ENCODE data around the gene PPP1CB.
"Not testable (repeated sequence)": the region's sequence is repeated elsewhere in the genome, so short reads cannot be mapped to it uniquely, and the experiment has no call there.

Gene PPP1CB

DNA sequence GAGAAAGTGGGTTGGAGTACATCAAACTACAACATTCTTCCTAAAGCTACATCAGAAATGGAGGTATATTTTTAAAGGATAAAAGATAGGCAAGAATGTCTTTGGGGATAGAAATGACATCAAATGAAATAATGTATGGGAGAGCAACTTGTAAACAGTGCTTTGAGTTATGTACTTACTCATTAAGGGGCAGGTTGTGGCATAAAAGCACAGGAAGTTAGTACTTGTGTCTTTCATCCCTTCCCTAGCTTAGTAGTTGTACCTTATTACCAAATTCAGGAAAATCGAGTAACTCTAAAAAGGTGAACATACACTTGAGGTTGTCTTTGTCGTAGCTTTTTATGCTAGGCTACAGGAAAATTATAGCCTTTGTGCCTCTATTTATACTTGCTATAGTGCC lies 28.9 kb downstream of the PPP1CB start:
- no peak for DNase-seq

GRCh38 chr2:28782423-28782822 lies 30.8 kb downstream of the PPP1CB start:
- no peak for DNase-seq

GRCh38 chr2:28784570-28784969 lies 32.9 kb downstream of the PPP1CB start:
- DNase-seq: not testable (repeated sequence)

- DNase-seq: no peak
Observed at GRCh38 chr2:28796620-28797019, 45.0 kb downstream of the PPP1CB start.

DNA sequence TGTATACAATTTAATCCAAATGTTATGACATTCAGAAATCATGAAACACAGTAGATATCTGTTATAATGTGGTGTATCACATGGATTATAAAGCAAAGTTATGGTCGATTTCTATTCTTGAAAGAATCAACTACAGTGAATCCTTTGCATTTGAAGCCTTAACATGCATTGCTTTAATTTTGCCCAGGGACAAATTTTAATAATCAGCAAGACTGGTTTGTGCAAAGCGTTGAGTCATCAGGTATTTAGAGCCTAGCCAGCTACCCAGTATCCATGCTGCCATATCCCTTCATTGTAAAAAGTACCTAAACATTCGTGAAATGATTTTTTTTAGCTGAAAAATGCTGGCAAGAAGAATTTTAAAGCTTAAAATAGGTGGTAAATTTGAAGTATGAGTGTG lies 50.1 kb downstream of the PPP1CB start:
- DNase-seq: no peak

- no peak for DNase-seq
Observed at GRCh38 chr2:28802975-28803429, 51.4 kb downstream of the PPP1CB start.

DNA sequence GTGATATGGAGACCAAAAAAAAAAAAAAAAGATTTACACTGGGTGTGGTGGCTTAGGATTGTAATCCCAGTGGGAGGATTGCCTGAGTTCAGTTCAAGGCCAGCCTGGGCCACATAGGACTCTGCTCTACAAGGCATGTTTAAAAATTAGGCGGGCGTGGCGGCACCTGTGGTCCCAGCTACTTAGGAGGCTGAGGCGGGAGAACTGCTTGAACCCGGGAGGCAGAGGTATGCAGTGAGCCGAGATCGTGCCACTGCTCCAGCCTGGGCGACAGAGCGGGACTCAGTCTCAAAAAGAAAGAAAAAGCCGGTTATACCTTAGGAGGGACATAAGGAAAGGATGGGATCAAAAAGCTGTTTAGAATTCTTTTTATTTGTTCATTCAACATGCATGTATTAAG lies 58.3 kb downstream of the PPP1CB start:
- DNase-seq: peak; percentile 37

GRCh38 chr2:28810384-28811285 lies 59.0 kb downstream of the PPP1CB start, which contains the start of gene SPDYA:
Gene SPDYA, plus strand, starts transcription at chr2:28810834. Its CDS starts 5,181 bp downstream, at chr2:28816015.
- peak; percentile 87 for DNase-seq

DNA sequence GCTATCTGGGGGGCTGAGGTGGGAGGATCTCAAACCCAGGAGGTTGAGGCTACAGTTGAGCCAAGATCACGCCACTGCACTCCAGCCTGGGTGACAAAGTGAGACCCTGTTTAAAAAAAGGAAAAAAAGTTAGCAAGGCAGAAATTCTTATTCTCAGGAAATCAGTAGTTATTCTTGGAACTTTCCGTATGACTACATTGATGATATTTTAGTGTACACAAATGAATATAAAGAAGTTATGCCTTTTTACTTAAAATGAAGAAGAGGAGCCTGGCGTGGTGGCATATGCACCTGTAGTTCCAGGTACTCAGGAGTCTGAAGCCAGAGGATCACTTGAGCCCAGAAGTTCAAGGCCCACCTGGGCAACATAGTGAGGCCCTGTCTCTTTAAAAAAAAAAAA lies 66.4 kb downstream of the PPP1CB start:
- DNase-seq: no peak

GRCh38 chr2:28821295-28821958 lies 69.8 kb downstream of the PPP1CB start:
- DNase-seq: peak; percentile 79

DNA sequence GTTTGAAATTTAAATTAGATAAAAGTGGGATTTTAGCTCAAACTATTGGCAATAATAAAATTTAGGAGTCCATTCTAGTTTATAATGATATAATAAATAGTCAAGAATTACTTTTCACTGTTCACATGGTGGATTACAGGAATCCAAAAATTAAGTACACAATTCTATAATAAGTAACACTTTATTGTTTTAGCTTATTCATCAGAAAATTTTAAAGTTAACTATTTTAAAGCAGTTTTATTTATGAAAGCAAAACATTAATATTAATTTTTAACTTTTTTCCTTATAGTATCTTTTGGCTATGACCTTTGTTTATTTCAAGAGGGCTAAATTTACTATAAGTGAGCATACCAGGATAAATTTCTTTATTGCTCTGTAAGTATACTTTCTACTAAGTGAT lies 70.4 kb downstream of the PPP1CB start:
- DNase-seq: no peak

GRCh38 chr2:28824207-28824606 lies 72.6 kb downstream of the PPP1CB start:
- DNase-seq: no peak

DNA sequence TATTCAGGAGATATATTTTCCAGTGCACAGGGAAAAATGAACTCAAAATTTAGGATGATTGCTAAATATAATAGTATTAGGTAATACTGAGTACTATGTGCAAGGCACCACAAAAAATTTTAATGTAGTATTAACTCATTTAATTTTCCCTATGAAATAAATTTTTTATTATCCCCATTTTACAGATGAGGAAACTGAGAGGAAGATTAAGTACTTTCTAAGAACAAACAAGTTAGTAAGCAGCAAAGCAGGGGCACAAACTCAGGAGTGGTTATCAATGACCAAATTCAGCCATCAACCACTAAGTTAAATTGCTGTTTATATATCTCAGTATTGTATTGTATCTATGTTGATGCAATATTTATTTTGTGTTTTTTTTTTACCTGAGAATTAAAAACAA lies 73.2 kb downstream of the PPP1CB start:
- no peak for DNase-seq

GRCh38 chr2:28828382-28828781 lies 76.8 kb downstream of the PPP1CB start:
- DNase-seq: no peak

GRCh38 chr2:28833740-28834470 lies 82.3 kb downstream of the PPP1CB start:
- no peak for DNase-seq

DNA sequence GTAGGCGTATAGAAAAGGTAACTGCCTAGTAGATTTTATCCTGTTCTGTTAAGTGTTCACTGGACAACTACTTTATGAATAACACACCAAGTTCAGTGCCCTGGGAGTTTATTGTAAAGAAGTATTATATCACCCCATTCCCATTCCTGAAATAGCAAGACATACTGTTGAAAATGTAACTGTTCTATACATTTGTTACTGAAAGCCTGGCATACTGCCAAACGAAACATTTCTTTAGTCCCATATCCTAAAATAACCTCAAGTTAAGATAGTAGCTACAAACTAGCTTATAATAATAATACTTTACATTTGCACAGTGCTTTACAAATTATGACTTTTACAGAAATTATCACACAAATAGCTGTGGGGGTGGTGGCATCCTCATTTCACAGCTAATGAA lies 84.2 kb downstream of the PPP1CB start:
- no peak for DNase-seq

- DNase-seq: no peak
Observed at GRCh38 chr2:28838971-28839370, 87.3 kb downstream of the PPP1CB start.

DNA sequence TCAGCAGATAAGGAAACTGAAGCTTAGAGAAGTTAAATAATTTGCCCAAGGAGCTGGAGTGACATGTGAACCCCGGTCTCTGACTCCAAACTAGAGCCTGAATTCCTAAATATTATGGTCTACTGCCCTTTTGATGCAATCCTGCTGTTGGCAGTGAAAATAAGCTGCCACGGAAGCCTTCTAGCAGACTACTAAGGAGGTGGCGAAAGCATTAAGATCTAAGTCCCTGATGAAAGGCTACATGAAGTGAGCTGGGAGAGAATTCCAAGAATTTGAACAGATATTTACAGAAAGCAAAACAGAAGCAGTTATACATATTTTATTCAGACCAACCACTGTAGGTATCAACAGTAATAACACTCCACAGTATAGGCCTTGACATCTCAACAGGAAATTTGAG lies 90.4 kb downstream of the PPP1CB start:
- DNase-seq: no peak

Data from NCI-H82 (cell line).